Measurements from ENCODE around the gene TLE4. TPM values are rescaled to one million over a fixed set of nuclear protein-coding genes. Genes with fewer than 3 reads are reported as not detected.

Gene TLE4
- total and polyA plus RNA-seq, 2 donors (not counting 1 experiment from before 2014, with no cell fraction given), result 34.7 to 57.3 TPM

- Mint-ChIP-seq H3K27me3 (no peaks in the 10 kb centered on the region), H3K4me3 (no peak overlapping the region), H3K4me1 (peaks cover 33% of the 10 kb centered on the region), H3K27ac (no peak overlapping the region), H3K9me3 (ENCODE audit: insufficient read depth) (no peaks in the 10 kb centered on the region)
- no peak for DNase-seq
- POLR2A ChIA-PET, result no interaction called here
- TF ChIP-seq CTCF (IDR thresholded peaks at IDR 0.05) (no peak), EZH2 (IDR thresholded peaks at IDR 0.05; ENCODE audit: borderline replicate concordance, insufficient read depth, low read depth, low read length, poor library complexity, severe bottlenecking) (no peak)
- H3K27ac ChIP-seq (ENCODE audit: low read length in 2 of 2), result no peak overlapping the region
- peaks cover 7 to 9% of the 10 kb centered on the region in 2 experiments for H3K36me3 ChIP-seq (replicated peaks in 1 of 2; ENCODE audit: control extremely low read depth in 1 of 2, control insufficient read depth in 1 of 2, extremely low read depth in 1 of 2, insufficient read depth in 2 of 2, low read length in 1 of 2)
- no peak overlapping the region for H2AFZ ChIP-seq (ENCODE audit: insufficient read depth, low read depth, low read length, poor library complexity, severe bottlenecking)
- CTCF ChIA-PET, result no interaction called here
- H3K4me3 ChIP-seq (ENCODE audit: control extremely low read depth in 1 of 5, extremely low read depth in 1 of 5, insufficient read depth in 1 of 5, low read depth in 2 of 5, low read length in 4 of 5), result no peak overlapping the region
- peaks cover 72% of the 10 kb centered on the region for H3K79me2 ChIP-seq (ENCODE audit: control insufficient read depth, insufficient read depth, low read length)
- peaks cover 35% of the 10 kb centered on the region for H4K20me1 ChIP-seq (ENCODE audit: control insufficient read depth, insufficient read depth, low read length, poor library complexity, severe bottlenecking)
- no peak overlapping the region for H3K9ac ChIP-seq (ENCODE audit: low read length)
- H3K4me2 ChIP-seq (replicated peaks; ENCODE audit: low read depth, low read length, poor library complexity, severe bottlenecking), result no peak overlapping the region
- intact Hi-C loops (cut with micrococcal nuclease), result no loop called here
- H3K9me3 ChIP-seq (ENCODE audit: control extremely low read depth in 1 of 3, control insufficient read depth in 2 of 3, insufficient read depth in 1 of 3, low read length in 2 of 3), result no peaks in the 10 kb centered on the region
- ATAC-seq (ENCODE audit: low read depth), result no peak
- peaks cover 5 to 11% of the 10 kb centered on the region in 2 donors for H3K4me1 ChIP-seq (ENCODE audit: control insufficient read depth in 2 of 2, insufficient read depth in 2 of 2, low read length in 2 of 2)
- WGBS (ENCODE audit: insufficient coverage), result 100% methylated on average over 1 of the region's 3 CpGs
- no peaks in the 10 kb centered on the region for H3K27me3 ChIP-seq (replicated peaks in 1 of 4; ENCODE audit: control extremely low read depth in 1 of 4, control insufficient read depth in 3 of 4, insufficient read depth in 4 of 4, low read length in 3 of 4)
Measured at GRCh38 chr9:79616971-79617370, 45.2 kb downstream of the TLE4 start.

GRCh38 chr9:79617395-79617794, 45.6 kb downstream of the TLE4 start:
- WGBS (ENCODE audit: insufficient coverage), result 97% methylated on average over 4 of the region's 4 CpGs
- no peak for DNase-seq
- H3K4me1 Mint-ChIP-seq, result peaks cover 32% of the 10 kb centered on the region
- Histone ChIP-seq H3K4me2 (replicated peaks; ENCODE audit: low read depth, low read length, poor library complexity, severe bottlenecking) (no peak overlapping the region), H3K4me3 (ENCODE audit: control extremely low read depth in 1 of 5, extremely low read depth in 1 of 5, insufficient read depth in 1 of 5, low read depth in 2 of 5, low read length in 4 of 5) (no peak overlapping the region), H3K79me2 (ENCODE audit: control insufficient read depth, insufficient read depth, low read length) (peaks cover 72% of the 10 kb centered on the region), H4K20me1 (ENCODE audit: control insufficient read depth, insufficient read depth, low read length, poor library complexity, severe bottlenecking) (peaks cover 39% of the 10 kb centered on the region), H3K9me3 (ENCODE audit: control extremely low read depth in 1 of 3, control insufficient read depth in 2 of 3, insufficient read depth in 1 of 3, low read length in 2 of 3) (no peaks in the 10 kb centered on the region), H3K4me1 (ENCODE audit: control insufficient read depth in 2 of 2, insufficient read depth in 2 of 2, low read length in 2 of 2) (peaks cover 5 to 11% of the 10 kb centered on the region in 2 donors), H3K9ac (ENCODE audit: low read length) (no peak overlapping the region), H3K27me3 (replicated peaks in 1 of 4; ENCODE audit: control extremely low read depth in 1 of 4, control insufficient read depth in 3 of 4, insufficient read depth in 4 of 4, low read length in 3 of 4) (no peaks in the 10 kb centered on the region), H3K27ac (ENCODE audit: low read length in 2 of 2) (no peak overlapping the region), H3K36me3 (replicated peaks in 1 of 2; ENCODE audit: control extremely low read depth in 1 of 2, control insufficient read depth in 1 of 2, extremely low read depth in 1 of 2, insufficient read depth in 2 of 2, low read length in 1 of 2) (peaks cover 7 to 9% of the 10 kb centered on the region in 2 experiments), H2AFZ (ENCODE audit: insufficient read depth, low read depth, low read length, poor library complexity, severe bottlenecking) (no peak overlapping the region)
- H3K27me3 Mint-ChIP-seq, result no peaks in the 10 kb centered on the region
- no peaks in the 10 kb centered on the region for H3K9me3 Mint-ChIP-seq (ENCODE audit: insufficient read depth)
- TF ChIP-seq EZH2 (IDR thresholded peaks at IDR 0.05; ENCODE audit: borderline replicate concordance, insufficient read depth, low read depth, low read length, poor library complexity, severe bottlenecking) (no peak), CTCF (IDR thresholded peaks at IDR 0.05) (no peak)
- intact Hi-C loops (cut with micrococcal nuclease), result no loop called here
- no peak overlapping the region for H3K4me3 Mint-ChIP-seq
- ChIA-PET CTCF (no interaction called here), POLR2A (no interaction called here)
- no peak overlapping the region for H3K27ac Mint-ChIP-seq
- ATAC-seq (ENCODE audit: low read depth), result no peak

All from B cell (primary cell).